Esophagus squamous epithelium (tissue), 5 donors: ENCODE results near the gene DHRS4. TPM values are rescaled to one million over a fixed set of nuclear protein-coding genes. Genes with fewer than 3 reads are reported as not detected.

ENCODE experiments used
- DNase-seq: peaks from one replicate; lab custom pipeline; 2025; lab: John Stamatoyannopoulos, UW
- H3K27ac ChIP-seq, 4 donors: fragments of 200-600 bp; sonication (generic); one replicate each; pipeline ENCODE4 v1.5.1; 2016 to 2019; ENCODE audit warnings: mild to moderate bottlenecking in 1 of 4
- H3K27me3 ChIP-seq, 4 donors: fragments of 200-600 bp; sonication (generic); 1 replicate in 3 of 4; 2 replicates in 1 of 4; pipeline versions ENCODE4 v1.5.1 to v1.6.0; 2017 to 2021; ENCODE audit warnings: antibody characterized with exemption in 1 of 4
- H3K36me3 ChIP-seq, 3 donors: fragments of 200-600 bp; sonication (generic); one replicate each; pipeline ENCODE4 v1.5.1; 2016 to 2019
- H3K4me1 ChIP-seq, 3 donors: fragments of 200-600 bp; sonication (generic); one replicate each; pipeline ENCODE4 v1.5.1; 2017 to 2019
- H3K4me3 ChIP-seq, 4 donors: fragments of 200-600 bp; sonication (generic); 1 replicate in 3 of 4; 2 replicates in 1 of 4; pipeline ENCODE4 v1.5.1; 2016 to 2019; ENCODE audit warnings: mild to moderate bottlenecking in 2 of 4, moderate library complexity in 1 of 4
- H3K9me3 ChIP-seq, 3 donors: fragments of 200-600 bp; sonication (generic); one replicate each; pipeline ENCODE4 v1.5.1; 2016 to 2019
- POLR2A ChIP-seq, 4 donors: fragments of 450-650 bp; IDR thresholded peaks; one replicate each; pipeline ENCODE4 v1.6.1; 2017; ENCODE audit warnings: antibody characterized with exemption in 4 of 4, mild to moderate bottlenecking in 4 of 4, moderate library complexity in 3 of 4
- whole genome bisulfite sequencing, 2 donors: methylation state at CpG; one replicate each; pipeline ENCODE4 v1.1.5; 2018; 5-methylcytosine and 5-hydroxymethylcytosine counted together
- intact Hi-C: fragments of 100-400 bp; cut with DNase I; formaldehyde crosslinking; loops from one replicate; pipeline ENCODE4 v1.15.0; 2022
- total RNA-seq, 4 donors: library from RNA; depleted of rRNA; stranded (reverse); fragments of >200 nt; gene quantifications; one replicate each; pipeline ENCODE4 v1.1.0, GENCODE V29; 2016
- TF ChIP-seq, protein P1 (sequence below), 6 experiments: fragments of 450-650 bp in 4 of 6; fragments of 200-600 bp in 2 of 6; sonication (generic) in 2 of 6; IDR thresholded peaks; one replicate each; pipeline ENCODE4 v1.5.1; 2016 to 2019; ENCODE audit warnings: antibody characterized with exemption in 6 of 6, mild to moderate bottlenecking in 4 of 6, moderate library complexity in 4 of 6
- donor health status: DM: yes; HTN: yes; CAD: no.

Gene DHRS4
- total RNA-seq, 4 donors from 2014 or later: 27.5 to 46.0 (median 38.0) TPM

- Histone ChIP-seq H3K4me3 (no peak overlapping the region), H3K4me1 (peaks cover 0 to 8% (median 0%) of the 10 kb centered on the region in 3 donors), H3K9me3 (no peaks in the 10 kb centered on the region), H3K27ac (no peak overlapping the region), H3K27me3 (no peaks in the 10 kb centered on the region), H3K36me3 (no peaks in the 10 kb centered on the region)
- intact Hi-C loops: no loop called here
- whole genome bisulfite sequencing, 2 donors: 47 to 52% methylated on average over 5 of the region's 5 CpGs
- TF ChIP-seq, protein P1, sequence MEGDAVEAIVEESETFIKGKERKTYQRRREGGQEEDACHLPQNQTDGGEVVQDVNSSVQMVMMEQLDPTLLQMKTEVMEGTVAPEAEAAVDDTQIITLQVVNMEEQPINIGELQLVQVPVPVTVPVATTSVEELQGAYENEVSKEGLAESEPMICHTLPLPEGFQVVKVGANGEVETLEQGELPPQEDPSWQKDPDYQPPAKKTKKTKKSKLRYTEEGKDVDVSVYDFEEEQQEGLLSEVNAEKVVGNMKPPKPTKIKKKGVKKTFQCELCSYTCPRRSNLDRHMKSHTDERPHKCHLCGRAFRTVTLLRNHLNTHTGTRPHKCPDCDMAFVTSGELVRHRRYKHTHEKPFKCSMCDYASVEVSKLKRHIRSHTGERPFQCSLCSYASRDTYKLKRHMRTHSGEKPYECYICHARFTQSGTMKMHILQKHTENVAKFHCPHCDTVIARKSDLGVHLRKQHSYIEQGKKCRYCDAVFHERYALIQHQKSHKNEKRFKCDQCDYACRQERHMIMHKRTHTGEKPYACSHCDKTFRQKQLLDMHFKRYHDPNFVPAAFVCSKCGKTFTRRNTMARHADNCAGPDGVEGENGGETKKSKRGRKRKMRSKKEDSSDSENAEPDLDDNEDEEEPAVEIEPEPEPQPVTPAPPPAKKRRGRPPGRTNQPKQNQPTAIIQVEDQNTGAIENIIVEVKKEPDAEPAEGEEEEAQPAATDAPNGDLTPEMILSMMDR (IDR thresholded peaks at IDR 0.05): no peak
- TF ChIP-seq POLR2A (IDR thresholded peaks at IDR 0.05): no peak
- DNase-seq: no peak
Measured at GRCh38 chr14:23929136-23929535, 24.4 kb upstream of the DHRS4 start.

DNA sequence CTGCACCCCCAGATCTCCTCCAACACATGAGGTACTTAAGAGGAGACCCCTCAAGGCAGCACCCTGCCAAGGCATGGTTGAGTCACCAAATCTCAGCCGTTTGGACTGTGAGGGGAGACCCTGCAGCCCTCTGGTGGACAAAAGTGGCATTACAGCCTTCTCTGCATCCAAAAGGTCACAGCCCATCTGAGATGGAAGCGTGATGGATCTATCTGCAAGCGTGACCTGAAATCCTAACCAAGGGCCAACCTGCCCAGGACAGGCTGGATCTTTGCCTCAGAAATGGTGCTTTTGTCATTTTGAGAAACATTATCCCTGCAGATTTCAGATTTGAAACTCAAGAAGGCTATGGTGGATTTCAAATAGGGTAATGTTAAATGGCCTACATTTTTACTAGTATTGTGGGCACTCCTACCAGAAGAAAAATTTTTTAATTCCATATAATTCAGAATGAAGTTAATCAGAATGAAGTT lies 23.7 kb upstream of the DHRS4 start:
- no peaks in the 10 kb centered on the region for H3K36me3 ChIP-seq
- no peak overlapping the region for H3K4me3 ChIP-seq
- H3K4me1 ChIP-seq: peaks cover 0 to 8% (median 0%) of the 10 kb centered on the region in 3 donors
- intact Hi-C loops: no loop called here
- no peak for DNase-seq
- no peaks in the 10 kb centered on the region for H3K27me3 ChIP-seq
- TF ChIP-seq, protein P1 (IDR thresholded peaks at IDR 0.05): peak; percentile 65 to 92 (median 76)
- no peak for TF ChIP-seq POLR2A (IDR thresholded peaks at IDR 0.05)
- no peak overlapping the region for H3K27ac ChIP-seq
- 0 to 5% methylated on average over 2 to 3 of the region's 3 CpGs for WGBS, 2 donors
- no peaks in the 10 kb centered on the region for H3K9me3 ChIP-seq

GRCh38 chr14:23930742-23931141 lies 22.8 kb upstream of the DHRS4 start:
- Histone ChIP-seq H3K27ac (no peak overlapping the region), H3K27me3 (no peaks in the 10 kb centered on the region), H3K4me3 (no peak overlapping the region), H3K36me3 (no peaks in the 10 kb centered on the region), H3K4me1 (peaks cover 0 to 8% (median 0%) of the 10 kb centered on the region in 3 donors), H3K9me3 (no peaks in the 10 kb centered on the region)
- DNase-seq: no peak
- TF ChIP-seq, protein P1 (IDR thresholded peaks at IDR 0.05): no peak
- TF ChIP-seq POLR2A (IDR thresholded peaks at IDR 0.05): no peak
- intact Hi-C loops: no loop called here
- WGBS, 2 donors: 42 to 55% methylated on average over 4 of the region's 4 CpGs

- no peak for TF ChIP-seq POLR2A (IDR thresholded peaks at IDR 0.05)
- TF ChIP-seq, protein P1 (IDR thresholded peaks at IDR 0.05): no peak
- H3K9me3 ChIP-seq: no peaks in the 10 kb centered on the region
- no peak overlapping the region for H3K27ac ChIP-seq
- WGBS, 2 donors: 78 to 82% methylated on average over 6 of the region's 6 CpGs
- H3K27me3 ChIP-seq: no peaks in the 10 kb centered on the region
- no peak for DNase-seq
- H3K4me1 ChIP-seq: peaks cover 0 to 8% (median 0%) of the 10 kb centered on the region in 3 donors
- H3K36me3 ChIP-seq: no peaks in the 10 kb centered on the region
- intact Hi-C loops: no loop called here
- H3K4me3 ChIP-seq: no peak overlapping the region
Measured at GRCh38 chr14:23931721-23932289, 21.8 kb upstream of the DHRS4 start.

DNA sequence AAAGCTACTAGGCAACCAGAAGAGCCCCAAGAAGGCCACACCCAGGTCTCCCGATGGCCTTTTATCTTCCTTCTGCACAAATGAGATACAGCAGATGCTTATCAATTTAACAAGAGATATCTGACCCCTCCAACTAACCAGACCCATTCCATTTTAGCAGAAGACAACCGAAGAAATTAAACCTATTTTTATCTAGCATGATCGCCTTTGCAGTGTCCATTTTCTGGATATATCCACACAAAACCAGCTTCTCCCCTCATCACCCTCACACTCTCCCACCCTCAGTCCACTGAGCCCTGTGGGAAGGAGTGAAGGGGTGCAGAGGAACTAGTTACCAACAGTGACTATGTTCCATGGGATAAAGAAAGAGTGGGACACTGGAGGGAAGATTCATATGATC lies 20.9 kb upstream of the DHRS4 start:
- TF ChIP-seq, protein P1 (IDR thresholded peaks at IDR 0.05): no peak
- TF ChIP-seq POLR2A (IDR thresholded peaks at IDR 0.05): no peak
- WGBS, 2 donors: 80 to 87% methylated on average over 3 of the region's 3 CpGs
- no peak overlapping the region for H3K4me3 ChIP-seq
- no peaks in the 10 kb centered on the region for H3K9me3 ChIP-seq
- H3K4me1 ChIP-seq: peaks cover 0 to 8% (median 0%) of the 10 kb centered on the region in 3 donors
- H3K27me3 ChIP-seq: no peaks in the 10 kb centered on the region
- H3K27ac ChIP-seq: no peak overlapping the region
- H3K36me3 ChIP-seq: no peaks in the 10 kb centered on the region
- DNase-seq: no peak
- intact Hi-C loops: no loop called here
